Measurements from ENCODE around the gene SHPK.
A peak's percentile ranks its signal among the peaks of the same experiment; 100 is the strongest.

Gene SHPK

GRCh38 chr17:3658784-3659449, 22.9 kb upstream of the SHPK start:
- H3K27ac Mint-ChIP-seq: peak overlapping the region in 1 of 3 experiments; percentile 42
- H3K9me3 Mint-ChIP-seq: no peaks in the 10 kb centered on the region
- no peak for TF ChIP-seq CTCF (IDR thresholded peaks at IDR 0.05; ENCODE audit: unreplicated experiment in 3 of 3)
- no peak overlapping the region for H3K4me3 Mint-ChIP-seq
- no peaks in the 10 kb centered on the region for H3K27me3 Mint-ChIP-seq (ENCODE audit: low read depth)
- H3K36me3 Mint-ChIP-seq (ENCODE audit: low read depth): peaks cover 7% of the 10 kb centered on the region
- peaks cover 5% of the 10 kb centered on the region for H3K4me1 Mint-ChIP-seq

- no peak for TF ChIP-seq CTCF (IDR thresholded peaks at IDR 0.05; ENCODE audit: unreplicated experiment in 3 of 3)
- Mint-ChIP-seq H3K4me3 (no peak overlapping the region), H3K9me3 (no peaks in the 10 kb centered on the region), H3K27ac (no peak overlapping the region), H3K4me1 (peaks cover 5% of the 10 kb centered on the region), H3K36me3 (ENCODE audit: low read depth) (peaks cover 7% of the 10 kb centered on the region), H3K27me3 (ENCODE audit: low read depth) (no peaks in the 10 kb centered on the region)
Observed at GRCh38 chr17:3657874-3658783, 22.1 kb upstream of the SHPK start.

GRCh38 chr17:3657588-3657869, 21.5 kb upstream of the SHPK start:
- no peak for TF ChIP-seq CTCF (IDR thresholded peaks at IDR 0.05; ENCODE audit: unreplicated experiment in 3 of 3)
- Mint-ChIP-seq H3K4me3 (no peak overlapping the region), H3K36me3 (ENCODE audit: low read depth) (peaks cover 4% of the 10 kb centered on the region)

GRCh38 chr17:3656755-3657587, 20.9 kb upstream of the SHPK start:
- H3K27ac Mint-ChIP-seq: no peak overlapping the region
- H3K4me3 Mint-ChIP-seq: no peak overlapping the region
- no peak for TF ChIP-seq CTCF (IDR thresholded peaks at IDR 0.05; ENCODE audit: unreplicated experiment in 3 of 3)
- H3K9me3 Mint-ChIP-seq: no peaks in the 10 kb centered on the region
- peaks cover 5% of the 10 kb centered on the region for H3K4me1 Mint-ChIP-seq
- H3K27me3 Mint-ChIP-seq (ENCODE audit: low read depth): no peaks in the 10 kb centered on the region
- peaks cover 4% of the 10 kb centered on the region for H3K36me3 Mint-ChIP-seq (ENCODE audit: low read depth)

More at GRCh38 chr17:3657588-3657869, 21.5 kb upstream of the SHPK start:
- Mint-ChIP-seq H3K27ac (no peak overlapping the region), H3K9me3 (no peaks in the 10 kb centered on the region), H3K4me1 (peaks cover 5% of the 10 kb centered on the region), H3K27me3 (ENCODE audit: low read depth) (no peaks in the 10 kb centered on the region)

- peaks cover 5% of the 10 kb centered on the region for H3K4me1 Mint-ChIP-seq
- H3K4me3 Mint-ChIP-seq: no peak overlapping the region
- H3K36me3 Mint-ChIP-seq (ENCODE audit: low read depth): peaks cover 4% of the 10 kb centered on the region
- no peak overlapping the region for H3K27ac Mint-ChIP-seq
- H3K27me3 Mint-ChIP-seq (ENCODE audit: low read depth): no peaks in the 10 kb centered on the region
- H3K9me3 Mint-ChIP-seq: no peaks in the 10 kb centered on the region
- no peak for TF ChIP-seq CTCF (IDR thresholded peaks at IDR 0.05; ENCODE audit: unreplicated experiment in 3 of 3)
Observed at GRCh38 chr17:3656353-3656752, 20.3 kb upstream of the SHPK start.

All from nephron (organoid).